Measurements from ENCODE around the gene FOXI3. TPM values are rescaled to one million over a fixed set of nuclear protein-coding genes. Genes with fewer than 3 reads are reported as not detected.

Gene FOXI3
- total RNA-seq, 4 donors from 2014 or later: not detected

DNA sequence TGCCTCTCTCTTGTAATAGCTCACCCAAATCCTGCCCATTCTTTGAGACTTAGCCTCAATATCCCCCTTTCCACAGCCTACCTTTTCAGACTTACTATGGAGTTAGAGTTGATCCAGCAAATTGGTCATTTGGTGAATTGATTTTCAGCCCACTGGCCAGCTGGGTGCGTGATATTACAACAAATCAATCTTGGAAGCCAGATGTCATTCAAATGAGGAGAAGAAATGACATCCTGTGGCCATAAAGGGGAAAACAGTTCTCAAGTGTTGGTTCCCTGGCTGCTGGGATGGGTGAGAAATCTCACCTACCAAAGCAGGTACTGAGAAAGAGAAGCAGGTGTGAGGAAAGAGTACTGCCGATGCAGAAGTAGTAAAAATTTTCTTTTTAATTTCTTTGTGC, 36.7 kb upstream of the FOXI3 start:
- 70 to 87% methylated on average over 2 of the region's 2 CpGs for WGBS, 2 donors
- TF ChIP-seq, protein P1, sequence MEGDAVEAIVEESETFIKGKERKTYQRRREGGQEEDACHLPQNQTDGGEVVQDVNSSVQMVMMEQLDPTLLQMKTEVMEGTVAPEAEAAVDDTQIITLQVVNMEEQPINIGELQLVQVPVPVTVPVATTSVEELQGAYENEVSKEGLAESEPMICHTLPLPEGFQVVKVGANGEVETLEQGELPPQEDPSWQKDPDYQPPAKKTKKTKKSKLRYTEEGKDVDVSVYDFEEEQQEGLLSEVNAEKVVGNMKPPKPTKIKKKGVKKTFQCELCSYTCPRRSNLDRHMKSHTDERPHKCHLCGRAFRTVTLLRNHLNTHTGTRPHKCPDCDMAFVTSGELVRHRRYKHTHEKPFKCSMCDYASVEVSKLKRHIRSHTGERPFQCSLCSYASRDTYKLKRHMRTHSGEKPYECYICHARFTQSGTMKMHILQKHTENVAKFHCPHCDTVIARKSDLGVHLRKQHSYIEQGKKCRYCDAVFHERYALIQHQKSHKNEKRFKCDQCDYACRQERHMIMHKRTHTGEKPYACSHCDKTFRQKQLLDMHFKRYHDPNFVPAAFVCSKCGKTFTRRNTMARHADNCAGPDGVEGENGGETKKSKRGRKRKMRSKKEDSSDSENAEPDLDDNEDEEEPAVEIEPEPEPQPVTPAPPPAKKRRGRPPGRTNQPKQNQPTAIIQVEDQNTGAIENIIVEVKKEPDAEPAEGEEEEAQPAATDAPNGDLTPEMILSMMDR (IDR thresholded peaks at IDR 0.05): no peak
- TF ChIP-seq EP300 (IDR thresholded peaks at IDR 0.05) (no peak), POLR2A (IDR thresholded peaks at IDR 0.05) (no peak)
- Histone ChIP-seq H3K4me1 (no peaks in the 10 kb centered on the region), H3K36me3 (no peaks in the 10 kb centered on the region), H3K27ac (no peak overlapping the region), H3K27me3 (no peaks in the 10 kb centered on the region), H3K4me3 (no peak overlapping the region), H3K9me3 (peaks cover 0 to 4% (median 0%) of the 10 kb centered on the region in 4 donors)
- no peak for DNase-seq (ENCODE audit: low spot score in 2 of 2)

DNA sequence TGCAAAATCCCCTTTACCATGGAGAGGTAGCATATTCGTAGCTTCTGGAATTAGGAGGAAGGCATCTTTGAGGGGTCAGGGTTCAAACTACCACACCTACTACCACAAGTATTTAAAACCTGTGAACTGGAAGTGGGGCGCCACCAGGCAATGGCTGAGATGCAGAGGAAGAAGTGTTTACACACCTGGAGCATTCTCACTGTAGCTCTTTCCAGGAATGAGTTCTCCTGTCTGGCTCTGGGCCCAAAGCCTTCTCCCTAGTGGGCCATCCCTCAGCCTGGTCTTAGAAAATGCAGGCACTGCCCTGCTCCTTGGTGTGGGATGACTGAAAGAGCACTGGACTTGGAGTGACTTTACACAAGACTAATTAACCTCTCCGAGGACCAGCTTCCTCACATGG, 30.7 kb upstream of the FOXI3 start:
- Histone ChIP-seq H3K27me3 (no peaks in the 10 kb centered on the region), H3K27ac (no peak overlapping the region), H3K4me3 (no peak overlapping the region), H3K36me3 (no peaks in the 10 kb centered on the region), H3K9me3 (peaks cover 0 to 4% (median 0%) of the 10 kb centered on the region in 4 donors), H3K4me1 (no peaks in the 10 kb centered on the region)
- no peak for DNase-seq (ENCODE audit: low spot score in 2 of 2)
- TF ChIP-seq EP300 (IDR thresholded peaks at IDR 0.05) (no peak), POLR2A (IDR thresholded peaks at IDR 0.05) (no peak)
- TF ChIP-seq, protein P1 (IDR thresholded peaks at IDR 0.05): no peak
- WGBS, 2 donors: 74 to 80% methylated on average over 3 of the region's 3 CpGs

DNA sequence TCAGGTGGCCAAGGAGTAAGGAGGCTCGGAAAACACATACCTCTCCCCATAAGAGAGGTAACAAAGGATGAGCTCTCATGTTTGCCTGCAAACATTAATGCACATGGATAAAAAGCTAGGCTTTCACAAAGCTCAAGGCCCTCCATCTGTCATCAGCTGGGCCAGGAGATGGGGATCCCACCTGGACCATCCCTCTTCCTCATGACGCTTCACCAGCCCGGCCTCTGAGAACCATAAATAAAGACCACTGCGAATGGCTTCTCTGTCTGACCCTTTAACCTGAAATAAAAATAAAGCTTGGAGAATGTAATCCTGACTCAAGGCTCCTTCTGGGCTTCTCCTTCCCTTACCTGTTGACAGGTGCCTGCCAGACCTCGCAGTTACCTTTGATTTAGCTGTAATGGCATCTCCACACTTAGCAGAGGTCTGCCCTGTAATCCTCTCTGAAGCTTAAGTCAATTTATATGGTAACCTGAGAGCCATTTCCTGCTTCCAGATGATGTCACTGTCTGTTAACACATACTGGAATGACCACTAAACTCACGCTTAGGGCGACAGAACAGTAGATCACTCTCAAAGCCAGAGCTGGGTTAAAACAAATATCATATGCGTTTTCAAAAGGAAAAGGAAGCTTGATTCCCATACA, 29.3 kb upstream of the FOXI3 start:
- H3K27me3 ChIP-seq: no peaks in the 10 kb centered on the region
- H3K36me3 ChIP-seq: no peaks in the 10 kb centered on the region
- no peak for DNase-seq (ENCODE audit: low spot score in 2 of 2)
- no peak for TF ChIP-seq POLR2A (IDR thresholded peaks at IDR 0.05)
- TF ChIP-seq EP300 (IDR thresholded peaks at IDR 0.05): no peak
- TF ChIP-seq, protein P1 (IDR thresholded peaks at IDR 0.05): no peak
- WGBS, 2 donors: 33 to 37% methylated on average over 8 of the region's 8 CpGs
- H3K9me3 ChIP-seq: peaks cover 0 to 4% (median 0%) of the 10 kb centered on the region in 4 donors
- H3K4me1 ChIP-seq: no peaks in the 10 kb centered on the region
- H3K27ac ChIP-seq: no peak overlapping the region
- no peak overlapping the region for H3K4me3 ChIP-seq

DNA sequence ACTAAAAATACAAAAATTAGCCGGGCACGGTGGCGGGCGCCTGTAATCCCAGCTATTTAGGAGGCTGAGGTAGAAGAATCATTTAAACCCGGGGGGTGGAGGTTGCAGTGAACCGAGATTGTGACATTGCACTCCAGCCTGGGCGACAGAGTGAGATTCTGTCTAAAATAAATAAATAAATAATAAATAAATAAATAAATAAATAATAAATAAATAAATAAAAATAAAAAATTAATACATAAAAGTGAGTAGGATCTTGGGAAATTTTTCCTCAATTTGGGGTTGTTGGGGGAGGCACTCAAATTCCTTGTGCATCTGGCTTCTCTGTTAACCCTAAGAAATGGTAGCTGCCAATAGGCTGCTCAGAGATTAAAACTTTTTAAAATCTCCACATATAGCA, 20.3 kb upstream of the FOXI3 start:
- no peak overlapping the region for H3K4me3 ChIP-seq
- WGBS, 2 donors: 93 to 97% methylated on average over 7 of the region's 7 CpGs
- no peaks in the 10 kb centered on the region for H3K4me1 ChIP-seq
- no peaks in the 10 kb centered on the region for H3K36me3 ChIP-seq
- H3K27me3 ChIP-seq: peaks cover 0 to 8% of the 10 kb centered on the region in 2 donors
- no peaks in the 10 kb centered on the region for H3K9me3 ChIP-seq
- DNase-seq (ENCODE audit: low spot score in 2 of 2): no peak
- no peak overlapping the region for H3K27ac ChIP-seq
- TF ChIP-seq EP300 (IDR thresholded peaks at IDR 0.05): no peak
- no peak for TF ChIP-seq POLR2A (IDR thresholded peaks at IDR 0.05)
- TF ChIP-seq, protein P1 (IDR thresholded peaks at IDR 0.05): no peak

DNA sequence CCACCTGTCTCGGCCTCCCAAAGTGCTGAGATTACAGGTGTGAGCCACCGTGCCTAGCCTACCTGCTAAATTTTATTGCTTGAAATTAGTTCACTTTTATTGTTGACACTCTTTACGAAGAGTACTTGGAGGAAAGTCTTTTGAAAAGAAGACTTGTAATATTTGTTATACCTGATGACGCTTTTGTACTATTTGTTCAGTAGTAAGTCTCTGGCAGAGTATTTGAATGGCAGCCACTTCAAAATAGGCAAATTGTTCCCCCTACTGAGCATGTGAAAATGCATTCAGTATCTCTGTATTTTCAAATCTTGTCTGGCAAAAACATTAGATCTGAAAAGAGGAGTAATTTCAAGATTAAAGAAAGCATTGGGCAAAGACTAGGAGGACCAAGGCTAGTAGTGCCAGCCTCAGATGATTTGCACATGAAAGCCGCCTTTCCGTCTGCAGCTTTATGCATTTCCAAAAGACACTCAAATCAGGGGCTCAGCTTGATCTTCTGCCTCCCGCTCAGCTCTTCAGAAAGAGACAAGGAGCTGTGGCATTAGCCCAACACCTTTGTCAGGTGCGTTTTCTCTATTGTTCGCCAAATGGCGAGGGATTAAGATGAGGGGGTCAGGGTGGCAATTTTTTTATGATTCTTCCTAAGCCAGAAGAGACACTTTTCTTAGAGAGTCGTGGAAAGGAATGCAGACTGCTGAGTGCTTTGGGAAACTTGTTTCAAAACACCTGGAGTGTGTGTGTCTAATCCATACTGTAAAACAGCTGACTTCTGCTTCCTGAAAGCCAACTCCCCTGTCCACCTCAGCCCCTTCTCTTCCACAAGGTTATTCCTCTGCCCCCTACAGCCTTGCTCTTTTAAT, 18.8 kb upstream of the FOXI3 start:
- Histone ChIP-seq H3K4me1 (no peaks in the 10 kb centered on the region), H3K36me3 (no peaks in the 10 kb centered on the region), H3K4me3 (no peak overlapping the region), H3K27me3 (peaks cover 0 to 8% of the 10 kb centered on the region in 2 donors), H3K27ac (no peak overlapping the region), H3K9me3 (no peaks in the 10 kb centered on the region)
- no peak for DNase-seq (ENCODE audit: low spot score in 2 of 2)
- no peak for TF ChIP-seq EP300 (IDR thresholded peaks at IDR 0.05)
- TF ChIP-seq, protein P1 (IDR thresholded peaks at IDR 0.05): no peak
- no peak for TF ChIP-seq POLR2A (IDR thresholded peaks at IDR 0.05)
- WGBS, 2 donors: 47 to 51% methylated on average over 11 of the region's 11 CpGs
